HL-60 (cell line): ENCODE measurements around the gene CEPT1.

ENCODE experiments used
- GABPA ChIP-seq: IDR thresholded peaks from 2 replicates; pipeline ENCODE4 v1.6.1; 2012; ENCODE audit warnings: low read depth
- POLR2AphosphoS5 ChIP-seq: IDR thresholded peaks from 2 replicates; pipeline ENCODE4 v1.6.1; 2012; ENCODE audit warnings: low read depth
- TF ChIP-seq, protein P1 (sequence below): IDR thresholded peaks from one replicate; pipeline ENCODE4 v1.5.1; 2011; ENCODE audit warnings: low read length, control low read depth, inconsistent platforms; ENCODE audit not compliant: insufficient read depth
- TF ChIP-seq, protein P2 (sequence below): IDR thresholded peaks from 2 replicates; pipeline ENCODE4 v1.6.1; 2012; ENCODE audit warnings: low read depth; ENCODE audit not compliant: insufficient replicate concordance

DNA sequence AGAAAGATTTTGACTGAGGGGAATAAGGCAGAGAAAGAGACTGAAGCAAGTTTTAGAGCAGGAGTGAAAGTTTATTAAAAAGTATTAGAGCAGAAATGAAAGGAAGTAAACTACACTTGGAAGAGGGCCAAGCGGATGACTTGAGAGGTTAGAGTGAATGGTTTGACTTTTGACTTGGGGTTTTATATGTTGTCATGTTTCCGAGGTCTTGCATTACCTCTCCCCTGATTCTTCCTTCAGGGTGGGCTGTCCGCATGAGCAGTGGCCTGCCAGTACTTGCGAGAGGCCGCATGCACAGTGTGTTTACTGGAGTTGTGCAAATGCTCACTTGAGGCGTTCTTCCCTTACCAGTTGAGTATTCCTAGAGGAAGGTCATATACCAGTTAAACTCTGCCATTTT, 73.4 kb downstream of the CEPT1 start:
- TF ChIP-seq, protein P1, sequence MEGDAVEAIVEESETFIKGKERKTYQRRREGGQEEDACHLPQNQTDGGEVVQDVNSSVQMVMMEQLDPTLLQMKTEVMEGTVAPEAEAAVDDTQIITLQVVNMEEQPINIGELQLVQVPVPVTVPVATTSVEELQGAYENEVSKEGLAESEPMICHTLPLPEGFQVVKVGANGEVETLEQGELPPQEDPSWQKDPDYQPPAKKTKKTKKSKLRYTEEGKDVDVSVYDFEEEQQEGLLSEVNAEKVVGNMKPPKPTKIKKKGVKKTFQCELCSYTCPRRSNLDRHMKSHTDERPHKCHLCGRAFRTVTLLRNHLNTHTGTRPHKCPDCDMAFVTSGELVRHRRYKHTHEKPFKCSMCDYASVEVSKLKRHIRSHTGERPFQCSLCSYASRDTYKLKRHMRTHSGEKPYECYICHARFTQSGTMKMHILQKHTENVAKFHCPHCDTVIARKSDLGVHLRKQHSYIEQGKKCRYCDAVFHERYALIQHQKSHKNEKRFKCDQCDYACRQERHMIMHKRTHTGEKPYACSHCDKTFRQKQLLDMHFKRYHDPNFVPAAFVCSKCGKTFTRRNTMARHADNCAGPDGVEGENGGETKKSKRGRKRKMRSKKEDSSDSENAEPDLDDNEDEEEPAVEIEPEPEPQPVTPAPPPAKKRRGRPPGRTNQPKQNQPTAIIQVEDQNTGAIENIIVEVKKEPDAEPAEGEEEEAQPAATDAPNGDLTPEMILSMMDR = no peak
- TF ChIP-seq POLR2AphosphoS5 (no peak), GABPA (no peak)
- TF ChIP-seq, protein P2, sequence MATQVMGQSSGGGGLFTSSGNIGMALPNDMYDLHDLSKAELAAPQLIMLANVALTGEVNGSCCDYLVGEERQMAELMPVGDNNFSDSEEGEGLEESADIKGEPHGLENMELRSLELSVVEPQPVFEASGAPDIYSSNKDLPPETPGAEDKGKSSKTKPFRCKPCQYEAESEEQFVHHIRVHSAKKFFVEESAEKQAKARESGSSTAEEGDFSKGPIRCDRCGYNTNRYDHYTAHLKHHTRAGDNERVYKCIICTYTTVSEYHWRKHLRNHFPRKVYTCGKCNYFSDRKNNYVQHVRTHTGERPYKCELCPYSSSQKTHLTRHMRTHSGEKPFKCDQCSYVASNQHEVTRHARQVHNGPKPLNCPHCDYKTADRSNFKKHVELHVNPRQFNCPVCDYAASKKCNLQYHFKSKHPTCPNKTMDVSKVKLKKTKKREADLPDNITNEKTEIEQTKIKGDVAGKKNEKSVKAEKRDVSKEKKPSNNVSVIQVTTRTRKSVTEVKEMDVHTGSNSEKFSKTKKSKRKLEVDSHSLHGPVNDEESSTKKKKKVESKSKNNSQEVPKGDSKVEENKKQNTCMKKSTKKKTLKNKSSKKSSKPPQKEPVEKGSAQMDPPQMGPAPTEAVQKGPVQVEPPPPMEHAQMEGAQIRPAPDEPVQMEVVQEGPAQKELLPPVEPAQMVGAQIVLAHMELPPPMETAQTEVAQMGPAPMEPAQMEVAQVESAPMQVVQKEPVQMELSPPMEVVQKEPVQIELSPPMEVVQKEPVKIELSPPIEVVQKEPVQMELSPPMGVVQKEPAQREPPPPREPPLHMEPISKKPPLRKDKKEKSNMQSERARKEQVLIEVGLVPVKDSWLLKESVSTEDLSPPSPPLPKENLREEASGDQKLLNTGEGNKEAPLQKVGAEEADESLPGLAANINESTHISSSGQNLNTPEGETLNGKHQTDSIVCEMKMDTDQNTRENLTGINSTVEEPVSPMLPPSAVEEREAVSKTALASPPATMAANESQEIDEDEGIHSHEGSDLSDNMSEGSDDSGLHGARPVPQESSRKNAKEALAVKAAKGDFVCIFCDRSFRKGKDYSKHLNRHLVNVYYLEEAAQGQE = no peak
